HG03060 (cell line): Measurements from ENCODE around the gene RBBP6.
"Not testable (repeated sequence)": the region's sequence is repeated elsewhere in the genome, so short reads cannot be mapped to it uniquely, and the experiment has no call there.

Experiments used
- ATAC-seq: cut with Tn5 transposase; IDR thresholded peaks from one replicate; pipeline ENCODE4 v1.9.1; 2021; ENCODE audit warnings: low read depth, moderate number of reproducible peaks; ENCODE audit not compliant: unreplicated experiment

RBBP6 gene

DNA sequence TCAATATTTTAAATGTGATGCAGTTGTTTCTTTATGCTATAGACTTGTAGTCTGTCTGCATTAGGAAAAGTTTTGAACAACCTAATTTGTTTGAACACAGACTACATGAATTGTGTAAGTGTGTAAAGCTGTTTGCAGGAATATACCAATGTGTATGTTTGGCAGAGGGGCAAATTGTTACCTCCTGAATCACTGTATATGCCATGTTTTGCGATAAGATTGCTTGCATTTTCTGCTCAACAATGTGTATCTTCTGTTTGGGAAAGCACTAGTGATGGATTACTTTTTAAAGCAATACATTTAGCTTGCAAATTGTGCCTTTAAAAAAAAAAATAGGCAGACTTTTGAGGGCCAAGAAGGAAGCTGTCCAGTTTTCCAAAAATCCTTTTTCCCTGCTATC, 14.6 kb downstream of the RBBP6 start:
- ATAC-seq: no peak

DNA sequence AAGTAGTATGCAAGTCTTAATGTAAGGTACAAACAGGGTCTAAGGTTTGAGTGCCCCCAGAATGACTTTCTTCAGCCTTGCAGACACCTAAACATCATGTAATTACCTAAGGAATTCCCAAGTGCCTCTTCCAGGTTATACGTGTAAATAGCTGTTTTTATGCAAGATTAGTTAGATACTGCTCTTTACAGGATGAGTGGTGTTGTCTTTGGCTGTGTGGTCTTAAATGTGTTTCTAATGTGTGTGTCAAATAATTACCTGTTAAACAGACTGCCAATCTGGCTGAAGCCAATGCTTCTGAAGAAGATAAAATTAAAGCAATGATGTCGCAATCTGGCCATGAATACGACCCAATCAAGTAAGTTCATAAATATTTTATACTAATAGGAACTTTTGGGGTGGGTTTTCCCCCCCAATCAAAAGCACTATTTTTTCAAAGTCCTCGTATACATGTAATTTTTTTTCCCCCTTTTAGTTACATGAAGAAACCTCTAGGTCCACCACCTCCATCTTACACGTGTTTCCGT, 16.0 kb downstream of the RBBP6 start:
- no peak for ATAC-seq

DNA sequence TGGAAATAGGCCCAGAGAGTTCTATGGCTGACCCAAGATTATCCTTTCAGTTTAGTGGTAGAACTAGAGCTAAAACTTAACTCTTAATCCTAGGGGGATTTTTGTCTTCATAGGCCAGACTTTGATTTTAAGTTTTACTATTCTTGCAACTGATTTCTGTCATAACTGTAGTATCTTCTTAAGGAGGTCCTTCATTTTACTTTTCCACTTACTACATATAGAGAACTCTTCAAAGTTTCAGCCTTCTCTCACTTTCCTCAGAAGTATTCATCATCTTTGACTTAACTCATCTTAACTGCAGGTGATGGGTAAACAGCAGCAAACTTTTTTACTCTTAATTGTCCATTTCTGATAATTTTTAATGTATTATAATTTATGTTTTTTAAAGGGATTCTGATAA, 23.4 kb downstream of the RBBP6 start:
- no peak for ATAC-seq

DNA sequence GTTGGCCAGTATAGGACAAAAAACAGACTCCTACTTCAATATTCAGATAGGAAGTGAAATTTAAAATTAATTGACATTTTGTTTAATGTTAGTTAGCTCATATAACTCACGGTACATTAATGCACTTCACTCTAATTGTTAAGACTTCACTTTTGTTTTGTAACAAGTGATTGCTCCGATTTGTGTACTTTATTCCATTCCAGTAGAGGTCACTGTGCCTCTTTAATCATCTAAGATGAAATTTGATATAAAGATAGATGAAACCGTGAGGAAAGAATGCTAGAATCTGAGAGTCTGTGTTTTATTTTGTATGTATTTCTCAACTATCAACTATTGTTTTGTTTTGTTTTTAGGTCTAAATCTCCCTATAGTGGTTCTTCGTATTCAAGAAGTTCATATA, 29.0 kb downstream of the RBBP6 start:
- ATAC-seq: no peak

DNA sequence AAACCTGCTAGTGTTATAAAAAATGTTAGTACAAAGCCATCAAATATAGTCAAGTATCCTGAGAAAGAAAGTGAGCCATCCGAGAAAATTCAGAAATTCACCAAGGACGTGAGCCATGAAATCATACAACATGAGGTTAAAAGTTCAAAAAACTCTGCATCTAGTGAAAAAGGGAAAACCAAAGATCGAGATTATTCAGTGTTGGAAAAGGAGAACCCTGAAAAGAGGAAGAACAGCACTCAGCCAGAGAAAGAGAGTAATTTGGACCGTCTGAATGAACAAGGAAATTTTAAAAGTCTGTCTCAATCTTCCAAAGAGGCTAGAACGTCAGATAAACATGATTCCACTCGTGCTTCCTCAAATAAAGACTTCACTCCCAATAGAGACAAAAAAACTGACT, 31.7 kb downstream of the RBBP6 start:
- ATAC-seq: no peak

DNA sequence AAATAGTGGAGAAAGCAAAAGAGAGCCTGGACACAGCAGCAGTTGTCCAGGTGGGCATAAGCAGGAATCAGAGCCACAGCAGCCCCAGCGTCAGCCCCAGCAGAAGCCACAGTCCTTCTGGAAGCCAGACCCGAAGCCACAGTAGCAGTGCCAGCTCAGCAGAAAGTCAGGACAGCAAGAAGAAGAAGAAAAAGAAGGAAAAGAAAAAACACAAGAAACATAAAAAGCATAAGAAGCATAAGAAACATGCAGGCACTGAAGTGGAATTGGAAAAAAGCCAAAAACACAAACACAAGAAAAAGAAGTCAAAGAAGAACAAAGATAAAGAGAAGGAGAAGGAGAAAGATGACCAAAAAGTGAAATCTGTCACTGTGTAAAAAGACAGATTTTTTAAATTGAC, 32.7 kb downstream of the RBBP6 start:
- no peak for ATAC-seq

DNA sequence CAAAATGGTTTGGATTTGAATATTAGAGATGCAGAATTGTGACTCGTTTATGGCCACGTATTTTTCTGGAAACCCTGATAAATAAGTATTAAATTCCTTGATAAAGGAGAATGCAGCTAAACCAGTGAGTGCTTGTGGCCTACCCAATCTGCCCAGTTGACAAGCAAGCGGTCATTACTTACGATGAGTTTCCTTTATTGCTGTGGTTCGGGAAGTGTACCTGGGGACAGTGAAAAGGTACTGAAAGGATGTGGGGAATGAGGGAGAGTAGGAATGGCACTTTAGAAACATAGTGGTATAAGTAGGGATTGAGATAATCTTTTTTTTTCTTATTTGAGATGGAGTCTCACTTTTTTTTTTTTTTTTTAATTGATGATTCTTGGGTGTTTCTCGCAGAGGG, 33.8 kb downstream of the RBBP6 start:
- ATAC-seq: no peak

DNA sequence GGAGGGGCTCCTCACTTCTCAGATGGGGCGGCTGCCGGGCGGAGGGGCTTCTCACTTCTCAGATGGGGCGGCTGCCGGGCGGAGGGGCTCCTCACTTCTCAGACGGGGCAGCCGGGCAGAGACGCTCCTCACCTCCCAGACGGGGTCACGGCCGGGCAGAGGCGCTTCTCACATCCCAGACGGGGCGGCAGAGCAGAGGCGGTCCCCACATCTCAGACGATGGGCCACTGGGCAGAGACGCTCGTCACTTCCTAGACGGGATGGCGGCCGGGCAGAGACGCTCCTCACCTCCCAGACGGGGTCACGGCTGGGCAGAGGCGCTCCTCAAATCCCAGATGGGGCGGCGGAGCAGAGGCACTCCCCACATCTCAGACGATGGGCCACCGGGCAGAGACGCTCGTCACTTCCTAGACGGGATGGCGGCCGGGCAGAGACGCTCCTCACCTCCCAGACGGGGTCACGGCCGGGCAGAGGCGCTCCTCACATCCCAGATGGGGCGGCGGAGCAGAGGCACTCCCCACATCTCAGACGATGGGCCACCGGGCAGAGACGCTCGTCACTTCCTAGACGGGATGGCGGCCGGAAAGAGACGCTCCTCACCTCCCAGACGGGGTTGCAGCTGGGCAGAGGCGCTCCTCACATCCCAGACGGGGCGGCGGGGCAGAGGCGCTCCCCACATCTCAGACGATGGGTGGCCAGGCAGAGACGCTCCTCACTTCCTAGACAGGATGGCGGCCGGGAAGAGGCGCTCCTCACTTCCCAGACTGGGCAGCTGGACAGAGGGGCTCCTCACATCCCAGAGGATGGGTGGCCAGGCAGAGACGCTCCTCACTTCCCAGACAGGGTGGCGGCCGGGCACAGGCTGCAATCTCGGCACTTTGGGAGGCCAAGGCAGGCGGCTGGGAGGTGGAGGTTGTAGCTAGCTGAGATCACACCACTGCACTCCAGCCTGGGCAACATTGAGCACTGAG, 35.4 kb downstream of the RBBP6 start:
- ATAC-seq: not testable (repeated sequence)

DNA sequence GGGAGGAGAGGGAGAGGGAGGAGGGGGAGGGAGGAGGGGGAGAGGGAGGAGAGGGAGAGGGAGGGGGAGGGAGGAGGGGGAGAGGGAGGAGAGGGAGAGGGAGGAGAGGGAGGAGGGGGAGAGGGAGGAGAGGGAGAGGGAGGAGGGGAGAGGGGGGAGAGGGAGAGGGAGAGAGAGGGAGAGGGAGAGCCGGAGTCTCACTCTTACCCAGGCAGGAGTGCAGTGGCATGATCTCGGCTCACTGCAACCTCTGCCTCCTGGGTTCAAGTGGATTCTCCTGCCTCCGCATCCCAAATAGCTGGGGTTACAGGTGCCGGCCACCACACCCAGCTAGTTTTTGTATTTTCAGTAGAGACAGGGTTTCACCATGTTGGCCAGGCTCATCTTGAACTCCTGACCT, 36.4 kb downstream of the RBBP6 start:
- ATAC-seq: not testable (repeated sequence)

DNA sequence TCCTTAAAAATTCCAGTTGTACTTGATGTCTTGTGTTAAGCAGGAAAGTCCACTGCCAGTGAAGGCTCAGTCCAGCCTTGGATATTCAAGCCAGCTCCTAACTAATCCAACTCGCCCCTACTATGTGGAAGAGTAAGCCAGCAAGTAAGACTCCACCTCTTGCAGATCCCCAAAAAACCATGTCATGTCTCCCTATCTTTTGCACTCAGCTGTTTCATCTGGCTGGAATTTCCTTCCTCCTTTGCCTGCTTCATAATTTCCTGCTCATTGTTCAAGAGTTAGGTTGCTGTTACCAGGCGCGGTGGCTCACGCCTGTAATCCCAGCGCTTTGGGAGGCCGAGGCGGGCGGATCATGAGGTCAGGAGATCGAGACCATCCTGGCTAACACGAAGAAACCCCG, 37.8 kb downstream of the RBBP6 start:
- ATAC-seq: no peak

DNA sequence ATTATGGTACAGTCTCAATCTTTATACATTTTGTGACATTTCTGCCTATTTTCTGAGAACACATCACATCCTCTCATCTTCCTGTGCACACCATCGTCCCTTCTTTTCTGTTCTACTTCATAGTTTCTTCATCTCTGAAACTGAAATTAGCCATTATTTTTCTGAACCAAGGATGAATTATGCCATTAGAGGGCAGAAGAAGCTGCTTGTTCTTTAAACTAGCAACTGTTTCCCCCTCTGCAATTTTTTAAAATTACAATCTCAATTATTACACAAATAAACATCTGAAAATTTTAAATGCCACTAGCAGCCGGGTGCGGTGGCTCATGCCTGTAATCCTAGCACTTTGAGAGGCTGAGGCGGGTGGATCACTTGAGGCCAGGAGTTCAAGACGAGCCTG, 41.3 kb downstream of the RBBP6 start:
- ATAC-seq: no peak

DNA sequence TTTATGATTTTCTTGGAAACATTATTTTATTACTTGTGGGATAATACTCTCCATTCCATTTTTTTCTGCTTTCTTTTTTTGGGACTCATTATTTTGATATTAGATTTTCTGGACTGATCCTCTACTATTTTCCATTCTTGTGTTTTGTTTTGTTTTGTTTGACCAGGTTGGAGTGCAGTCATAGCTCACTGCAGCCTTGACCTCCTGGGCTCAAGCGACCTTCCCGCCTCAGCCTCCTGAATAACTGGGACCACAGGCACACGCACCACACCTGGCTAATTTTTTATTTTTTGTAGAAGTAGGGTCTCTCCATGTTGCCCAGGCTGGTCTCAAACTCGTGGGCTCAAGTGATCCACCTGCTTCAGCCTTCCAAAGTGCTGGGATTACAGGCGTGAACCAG, 44.1 kb downstream of the RBBP6 start:
- no peak for ATAC-seq

DNA sequence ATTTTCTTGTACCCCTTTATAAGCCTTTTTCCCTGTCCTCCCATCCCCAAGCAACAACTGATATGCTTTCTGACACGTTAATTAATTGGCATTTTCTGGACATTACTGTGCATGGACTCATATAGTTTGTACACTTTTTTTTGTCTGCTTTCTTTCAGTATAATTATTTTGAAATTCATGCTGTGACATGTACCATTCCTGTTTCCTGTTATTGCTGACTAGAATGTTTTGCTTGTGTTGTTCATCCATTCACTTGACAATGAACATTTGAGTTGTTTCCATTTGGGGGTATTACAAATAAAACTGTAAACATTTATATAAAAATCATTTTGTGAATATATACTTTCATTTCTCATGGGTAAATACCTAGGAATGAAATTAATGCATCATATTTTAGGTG, 50.6 kb downstream of the RBBP6 start:
- ATAC-seq: no peak

DNA sequence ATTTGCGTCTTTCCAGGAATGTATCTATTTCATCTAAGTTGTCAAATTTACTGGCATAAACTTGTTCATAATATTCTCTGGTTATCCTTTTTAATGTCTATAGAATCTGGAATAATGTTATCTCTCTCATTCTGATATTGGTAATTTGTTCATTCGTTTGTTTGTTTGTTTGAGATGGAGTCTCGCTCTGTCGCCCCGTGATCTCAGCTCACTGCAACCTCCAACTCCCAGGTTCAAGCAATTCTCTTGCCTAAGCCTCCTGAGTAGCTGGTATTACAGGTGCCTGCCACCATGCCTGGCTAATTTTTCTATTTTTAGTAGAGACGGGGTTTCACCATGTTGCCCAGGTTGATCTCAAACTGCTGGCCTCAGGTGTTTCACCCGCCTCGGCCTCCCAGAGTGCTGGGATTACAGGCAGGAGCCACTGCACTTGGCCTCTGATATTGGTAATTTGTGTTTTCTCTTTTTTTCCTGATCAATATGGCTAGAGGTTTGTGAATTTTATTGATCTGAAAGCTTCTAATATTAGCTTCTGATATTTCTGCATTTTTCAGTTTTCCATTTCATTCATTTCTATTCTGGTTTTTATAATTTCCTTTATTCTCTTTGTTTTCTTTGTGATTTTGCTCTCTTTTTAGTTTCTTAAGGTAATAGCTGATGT, 59.5 kb downstream of the RBBP6 start:
- ATAC-seq: no peak

DNA sequence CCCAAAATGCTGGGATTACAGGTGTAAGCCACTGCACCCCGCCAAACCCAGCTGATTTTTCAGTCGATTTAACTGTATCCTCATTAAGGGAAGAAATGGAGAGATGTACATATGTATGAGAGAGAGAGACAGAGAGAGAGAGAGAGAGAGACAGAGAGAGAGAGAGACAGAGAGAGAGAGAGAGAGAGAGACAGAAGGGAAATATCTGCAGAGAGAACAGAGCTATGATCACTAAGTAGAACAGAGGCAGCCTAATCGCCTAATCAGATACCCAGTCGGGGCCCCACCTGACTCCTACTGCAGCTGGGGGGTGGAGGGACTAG, 70.0 kb downstream of the RBBP6 start:
- ATAC-seq: no peak

DNA sequence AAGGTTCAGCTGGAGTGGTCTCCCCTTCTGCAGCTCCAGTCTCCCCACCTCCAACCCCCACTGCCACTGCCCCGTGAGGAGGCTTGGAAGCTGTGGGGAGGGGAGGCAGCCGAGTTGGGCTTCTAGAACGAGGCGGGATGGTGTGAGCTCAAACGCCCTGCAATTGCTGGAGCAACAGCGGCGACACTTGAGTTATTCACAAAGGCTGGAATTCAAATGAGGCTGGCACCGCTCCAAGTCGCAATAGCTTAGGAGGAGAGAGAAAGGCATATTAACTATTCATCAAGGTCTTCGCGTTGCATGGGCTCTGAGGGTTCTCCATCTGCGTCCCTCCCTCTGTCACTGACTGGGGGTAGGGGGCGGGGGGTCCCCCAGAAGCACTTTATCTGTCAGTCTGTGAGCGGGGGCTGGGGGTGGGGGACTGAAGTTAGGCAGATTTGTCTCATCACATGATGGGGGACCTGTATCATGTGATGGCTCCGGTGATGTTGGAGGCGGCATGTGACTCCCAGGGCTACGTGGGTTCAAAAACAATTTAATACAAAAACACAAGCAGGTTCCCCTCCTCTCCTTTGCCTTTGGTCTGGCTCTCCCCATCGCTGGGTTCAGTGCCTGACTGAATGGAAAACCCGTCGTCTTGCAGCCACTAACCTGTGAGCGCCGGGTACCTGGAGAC, 70.5 kb downstream of the RBBP6 start:
- no peak for ATAC-seq

DNA sequence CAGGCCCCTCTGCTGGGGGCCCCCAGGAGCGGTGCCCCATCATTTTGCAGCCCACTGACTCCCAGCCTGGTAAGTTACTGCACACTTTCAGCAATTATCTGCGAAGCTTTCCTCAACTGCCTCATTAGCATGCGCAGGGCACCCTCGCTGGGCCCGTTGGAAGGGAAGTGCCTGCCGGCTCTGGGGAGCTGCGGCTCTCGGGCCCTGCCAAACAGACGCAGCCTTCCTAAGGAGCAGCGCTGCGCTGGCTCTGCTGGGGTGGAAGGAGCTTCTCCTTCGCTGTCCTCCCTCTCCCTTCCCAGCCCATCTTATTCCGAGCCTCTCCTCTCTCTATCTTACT, 71.0 kb downstream of the RBBP6 start:
- ATAC-seq: no peak

DNA sequence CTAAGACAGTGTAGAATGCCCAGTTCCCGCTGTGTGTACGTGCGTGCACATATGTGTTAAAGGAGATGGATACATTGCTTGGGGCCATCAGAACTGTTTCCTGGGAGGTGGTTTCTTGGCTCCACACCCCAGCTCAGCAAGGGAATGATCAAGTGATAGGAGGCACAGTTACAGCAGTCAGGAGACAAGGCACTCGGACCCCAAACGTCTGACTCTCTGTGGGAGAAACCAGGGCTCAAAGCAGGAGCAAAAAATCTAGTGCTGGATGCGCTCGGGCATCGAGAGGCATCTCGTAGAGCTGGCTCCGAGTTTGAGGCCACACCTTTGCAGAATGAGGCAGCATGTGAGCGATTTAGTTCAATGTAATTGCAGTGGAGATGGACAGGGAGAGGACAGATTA, 71.9 kb downstream of the RBBP6 start:
- ATAC-seq: no peak

DNA sequence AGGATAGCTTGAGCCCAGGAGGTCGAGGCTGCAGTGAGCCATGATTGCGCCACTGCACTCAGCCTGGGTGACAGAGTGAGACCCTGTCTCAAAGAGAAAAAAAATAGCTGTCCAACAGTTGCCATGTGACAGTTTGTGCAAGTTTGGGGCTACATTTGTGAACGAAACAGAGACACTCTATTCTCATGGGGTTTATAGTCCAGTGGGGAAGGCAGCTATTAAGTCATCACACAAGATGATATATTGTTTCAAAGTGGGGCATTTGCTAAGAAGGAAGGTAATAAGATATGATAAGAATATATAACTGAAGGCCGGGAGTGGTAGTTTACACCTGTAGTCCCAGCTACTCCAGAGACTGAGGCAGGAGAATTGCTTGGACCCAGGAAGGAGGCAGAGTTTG, 73.3 kb downstream of the RBBP6 start:
- ATAC-seq: no peak

DNA sequence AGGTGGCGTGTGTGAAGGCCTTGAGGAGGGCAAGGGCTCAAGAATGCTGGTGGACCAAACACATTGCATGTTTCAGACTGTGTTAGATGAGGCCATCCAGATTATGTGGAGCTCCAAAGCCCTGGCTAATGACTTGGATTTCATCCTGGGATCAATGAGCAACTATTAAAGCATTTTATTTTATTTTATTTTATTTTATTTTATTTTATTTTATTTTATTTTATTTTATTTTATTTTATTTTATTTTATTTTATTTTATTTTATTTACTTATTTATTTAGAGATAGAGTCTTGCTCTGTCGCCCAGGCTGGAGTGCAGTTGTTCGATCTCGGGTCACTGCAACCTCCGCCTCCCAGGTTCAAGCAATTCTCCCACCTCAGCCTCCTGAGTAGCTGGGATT, 73.9 kb downstream of the RBBP6 start:
- ATAC-seq: not testable (repeated sequence)

DNA sequence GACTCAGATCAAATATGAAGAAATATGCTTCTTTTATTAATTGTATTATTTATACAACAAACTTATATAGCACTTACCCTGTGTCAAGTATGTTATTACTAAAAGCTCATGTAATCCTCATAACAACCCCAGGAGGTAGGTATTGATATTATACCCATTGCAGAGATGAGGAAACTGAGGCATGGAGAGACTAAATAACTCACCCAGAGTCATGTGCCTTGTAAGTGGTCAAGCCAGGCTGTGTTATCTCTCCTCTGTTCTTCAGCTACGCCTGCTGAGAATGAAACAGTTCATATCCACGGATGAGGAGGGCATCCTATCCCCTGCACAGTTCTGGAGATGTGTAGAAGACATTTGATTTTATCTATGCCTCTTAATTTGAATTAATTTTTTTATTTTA, 78.1 kb downstream of the RBBP6 start:
- no peak for ATAC-seq
